Smooth muscle cell (in vitro differentiated cells): ENCODE results near the gene GAS2L1. TPM values are rescaled to one million over a fixed set of nuclear protein-coding genes. Genes with fewer than 3 reads are reported as not detected.

Experiments
- DNase-seq: peaks from one replicate; lab custom pipeline; 2025; ENCODE audit not compliant: unreplicated experiment; lab: John Stamatoyannopoulos, UW
- H2AFZ ChIP-seq: fragments of 200-600 bp; sonication (generic); 2 replicates; pipeline ENCODE4 v1.6.0; 2016; ENCODE audit warnings: antibody characterized with exemption, low read depth, mild to moderate bottlenecking
- H3F3A ChIP-seq: fragments of 200-600 bp; sonication (generic); 2 replicates; pipeline ENCODE4 v1.6.0; 2017; ENCODE audit warnings: antibody characterized with exemption, low read depth
- H3K27ac ChIP-seq: fragments of 200-600 bp; sonication (generic); 2 replicates; pipeline ENCODE4 v1.5.1; 2016; ENCODE audit warnings: low read depth, mild to moderate bottlenecking
- H3K27me3 ChIP-seq: fragments of 200-600 bp; sonication (generic); 2 replicates; pipeline ENCODE4 v1.6.1; 2016; ENCODE audit warnings: low read depth, mild to moderate bottlenecking
- H3K36me3 ChIP-seq: fragments of 200-600 bp; sonication (generic); 2 replicates; pipeline ENCODE4 v1.5.1; 2016; ENCODE audit warnings: low read depth
- H3K4me1 ChIP-seq: fragments of 200-600 bp; sonication (generic); 2 replicates; pipeline ENCODE4 v1.5.1; 2016; ENCODE audit warnings: low read depth
- H3K4me2 ChIP-seq: fragments of 200-600 bp; sonication (generic); 2 replicates; pipeline ENCODE4 v1.6.0; 2016; ENCODE audit warnings: mild to moderate bottlenecking
- H3K4me3 ChIP-seq: fragments of 200-600 bp; sonication (generic); 2 replicates; pipeline ENCODE4 v1.5.1; 2016; ENCODE audit warnings: mild to moderate bottlenecking
- H3K79me2 ChIP-seq: fragments of 200-600 bp; sonication (generic); 2 replicates; pipeline ENCODE4 v1.6.0; 2016; ENCODE audit warnings: low read depth, mild to moderate bottlenecking
- H3K9ac ChIP-seq: fragments of 200-600 bp; sonication (generic); 2 replicates; pipeline ENCODE4 v1.6.0; 2016; ENCODE audit warnings: low read depth
- H3K9me3 ChIP-seq: fragments of 200-600 bp; sonication (generic); replicated peaks from 2 replicates; pipeline ENCODE4 v1.5.1; 2016; ENCODE audit warnings: low read depth
- H4K20me1 ChIP-seq: fragments of 200-600 bp; sonication (generic); 2 replicates; pipeline ENCODE4 v1.6.0; 2016; ENCODE audit warnings: low read depth
- CTCF ChIP-seq: fragments of 200-600 bp; sonication (generic); IDR thresholded peaks from 2 replicates; pipeline ENCODE4 v1.5.1; 2017; ENCODE audit warnings: borderline replicate concordance, mild to moderate bottlenecking, antibody characterized with exemption; ENCODE audit not compliant: insufficient read depth, poor library complexity, severe bottlenecking
- WGBS: methylation state at CpG from one replicate; pipeline ENCODE4 v1.1.7; 2016; ENCODE audit warnings: low lambda C conversion rate; 5-methylcytosine and 5-hydroxymethylcytosine counted together
- polyA plus RNA-seq: library from polyadenylated mRNA; unstranded; fragments of >200 nt; fragmentation: Nextera tagmentation; extraction: Ambion mirVana; gene quantifications from 2 replicates; pipeline ENCODE4 v1.2.1, GENCODE V29; 2016
- total RNA-seq: library from RNA; depleted of rRNA; stranded (reverse); fragments of >200 nt; gene quantifications from 2 replicates; pipeline ENCODE4 v1.2.3, GENCODE V29; 2014

The GAS2L1 gene
- total and polyA plus RNA-seq, 2 experiments from 2014 or later, result 7.8 to 31.7 TPM

GRCh38 chr22:29309332-29310064 is 3.0 kb downstream of the GAS2L1 start:
- H3K36me3 ChIP-seq, result no peaks in the 10 kb centered on the region
- H2AFZ ChIP-seq, result no peak overlapping the region
- peaks cover 7% of the 10 kb centered on the region for H3K4me1 ChIP-seq
- H3K9me3 ChIP-seq, result no peaks in the 10 kb centered on the region
- no peak for TF ChIP-seq CTCF
- peaks cover 9% of the 10 kb centered on the region for H4K20me1 ChIP-seq
- peak overlapping the region; percentile 15 for H3K27ac ChIP-seq
- no peak for DNase-seq
- no peak overlapping the region for H3K4me2 ChIP-seq
- whole genome bisulfite sequencing, result 95% methylated on average over 20 of the region's 21 CpGs
- H3F3A ChIP-seq, result no peaks in the 10 kb centered on the region
- no peak overlapping the region for H3K9ac ChIP-seq
- no peak overlapping the region for H3K4me3 ChIP-seq
- peaks cover 8% of the 10 kb centered on the region for H3K79me2 ChIP-seq
- peaks cover 16% of the 10 kb centered on the region for H3K27me3 ChIP-seq

GRCh38 chr22:29310065-29310862 is 3.8 kb downstream of the GAS2L1 start:
- no peak for DNase-seq
- Histone ChIP-seq H3K79me2 (peaks cover 8% of the 10 kb centered on the region), H3K4me1 (peaks cover 7% of the 10 kb centered on the region), H4K20me1 (peaks cover 9% of the 10 kb centered on the region), H2AFZ (no peak overlapping the region), H3F3A (no peaks in the 10 kb centered on the region), H3K9ac (peak overlapping the region; percentile 51), H3K27me3 (peaks cover 24% of the 10 kb centered on the region), H3K4me3 (no peak overlapping the region), H3K9me3 (no peaks in the 10 kb centered on the region), H3K4me2 (peak overlapping the region; percentile 67), H3K27ac (peak overlapping the region; percentile 62), H3K36me3 (no peaks in the 10 kb centered on the region)
- WGBS, result 83% methylated on average over 28 of the region's 28 CpGs
- no peak for TF ChIP-seq CTCF

GRCh38 chr22:29310863-29311339 is 4.5 kb downstream of the GAS2L1 start:
- H3K9ac ChIP-seq, result peak overlapping the region; percentile 86
- 33% methylated on average over 16 of the region's 18 CpGs for WGBS
- peak overlapping the region; percentile 75 for H3K27ac ChIP-seq

More at GRCh38 chr22:29310863-29311339, 4.5 kb downstream of the GAS2L1 start:
- no peak overlapping the region for H2AFZ ChIP-seq
- H3K4me3 ChIP-seq, result no peak overlapping the region
- peaks cover 9% of the 10 kb centered on the region for H4K20me1 ChIP-seq
- peak overlapping the region; percentile 67 for H3K4me2 ChIP-seq
- H3K36me3 ChIP-seq, result no peaks in the 10 kb centered on the region
- no peaks in the 10 kb centered on the region for H3F3A ChIP-seq
- H3K27me3 ChIP-seq, result peaks cover 29% of the 10 kb centered on the region
- H3K79me2 ChIP-seq, result peaks cover 8% of the 10 kb centered on the region
- peaks cover 7% of the 10 kb centered on the region for H3K4me1 ChIP-seq
- TF ChIP-seq CTCF, result no peak
- DNase-seq, result peak; percentile 91
- no peaks in the 10 kb centered on the region for H3K9me3 ChIP-seq
